H1 (cell line): ENCODE results near the gene NT5M. TPM values are rescaled to one million over a fixed set of nuclear protein-coding genes. Genes with fewer than 3 reads are reported as not detected.

Source experiments
- CTCF ChIA-PET: fragments of 300-600 bp; sonication (Branson Sonifier 250); formaldehyde crosslinking; loops from one replicate; lab custom pipeline; 2021; ENCODE audit not compliant: partially characterized antibody; lab: Charles Lee
- POLR2A ChIA-PET: fragments of 300-600 bp; sonication (Branson Sonifier 250); formaldehyde crosslinking; loops from one replicate; lab custom pipeline; 2021; ENCODE audit warnings: inconsistent platforms; ENCODE audit not compliant: partially characterized antibody; lab: Charles Lee
- DNase-seq, 2 experiments: peaks; one replicate each; pipeline versions ENCODE4 v3.0.0 to v3.0.0-alpha.2; 2010 to 2022; ENCODE audit warnings: low spot score in 2 of 2, low read depth in 1 of 2, mixed read lengths in 1 of 2
- FAIRE-seq: peaks from 2 replicates; lab custom pipeline; 2011; peaks lifted over from hg19 to GRCh38; lab: Jason Lieb, UNC
- H2AFZ ChIP-seq: 2 replicates; pipeline ENCODE4 v1.8.1; 2012; ENCODE audit warnings: low read length, inconsistent platforms
- H2AK5ac ChIP-seq: 2 replicates; pipeline ENCODE4 v1.6.1; 2013; ENCODE audit warnings: low read depth, low read length
- H2BK120ac ChIP-seq: replicated peaks from 2 replicates; pipeline ENCODE3; 2013; ENCODE audit warnings: low read depth, low read length, inconsistent platforms
- H2BK12ac ChIP-seq: 2 replicates; pipeline ENCODE4 v1.6.1; 2013; ENCODE audit warnings: low read depth, low read length
- H2BK15ac ChIP-seq: 2 replicates; pipeline ENCODE4 v1.6.1; 2013; ENCODE audit warnings: low read length
- H2BK20ac ChIP-seq: 2 replicates; pipeline ENCODE4 v1.6.1; 2013; ENCODE audit warnings: low read length
- H2BK5ac ChIP-seq: 2 replicates; pipeline ENCODE4 v1.6.1; 2013; ENCODE audit warnings: low read depth, low read length
- H3K14ac ChIP-seq: 2 replicates; pipeline ENCODE4 v1.6.1; 2013; ENCODE audit warnings: inconsistent platforms; ENCODE audit not compliant: insufficient read length
- H3K18ac ChIP-seq: 2 replicates; pipeline ENCODE4 v1.6.1; 2013; ENCODE audit warnings: low read length; ENCODE audit errors: extremely low read depth
- H3K23ac ChIP-seq: 2 replicates; pipeline ENCODE4 v1.6.1; 2013; ENCODE audit warnings: inconsistent platforms; ENCODE audit not compliant: insufficient read length
- H3K23me2 ChIP-seq: 2 replicates; pipeline ENCODE4 v1.6.1; 2013; ENCODE audit warnings: low read depth, low read length
- H3K27ac ChIP-seq: 2 replicates; pipeline ENCODE4 v1.6.1; 2011; ENCODE audit warnings: low read depth, low read length, inconsistent platforms
- H3K27me3 ChIP-seq, 4 experiments: replicated peaks in 1 of 4; 1 replicate in 1 of 4; 2 replicates in 3 of 4; pipeline versions ENCODE4 v1.6.1 to v1.8.1; 2011 to 2013; ENCODE audit warnings: low read length in 3 of 4, mild to moderate bottlenecking in 3 of 4, inconsistent platforms in 2 of 4, mixed read lengths in 2 of 4, moderate library complexity in 1 of 4; ENCODE audit not compliant: control insufficient read depth in 3 of 4, insufficient read depth in 3 of 4; ENCODE audit errors: extremely low read depth in 1 of 4
- H3K36me3 ChIP-seq, 4 experiments: 2 replicates each; pipeline versions ENCODE4 v1.6.1 to v1.8.1; 2011 to 2013; ENCODE audit warnings: mild to moderate bottlenecking in 4 of 4, low read length in 3 of 4, moderate library complexity in 2 of 4, control low read depth in 1 of 4, inconsistent platforms in 1 of 4; ENCODE audit not compliant: insufficient read depth in 4 of 4, control insufficient read depth in 2 of 4
- H3K4ac ChIP-seq: replicated peaks from 2 replicates; pipeline ENCODE3; 2013; ENCODE audit warnings: low read length, low read depth, mixed read lengths, inconsistent platforms; ENCODE audit not compliant: insufficient read length
- H3K4me1 ChIP-seq, 4 experiments: replicated peaks in 1 of 4; 1 replicate in 1 of 4; 2 replicates in 3 of 4; pipeline versions ENCODE4 v1.6.1 to v1.8.1; 2011 to 2013; ENCODE audit warnings: low read length in 3 of 4, inconsistent platforms in 2 of 4, mixed read lengths in 1 of 4; ENCODE audit not compliant: insufficient read depth in 4 of 4, control insufficient read depth in 3 of 4
- H3K4me2 ChIP-seq, 2 experiments: 2 replicates each; pipeline versions ENCODE4 v1.6.1 to v1.8.1; 2011 to 2013; ENCODE audit warnings: low read depth in 2 of 2, low read length in 2 of 2, control low read depth in 1 of 2, inconsistent platforms in 1 of 2, mild to moderate bottlenecking in 1 of 2; ENCODE audit not compliant: insufficient read depth in 1 of 2
- H3K4me3 ChIP-seq, 4 experiments: fragments of 200-600, 300-600 bp in 1 of 4; sonication (generic), shearing (Covaris generic), sonication (Bioruptor Twin) in 1 of 4; 2 replicates each; pipeline versions ENCODE4 v1.5.1 to v1.8.1; 2011 to 2016; ENCODE audit warnings: low read length in 4 of 4, low read depth in 3 of 4, control low read depth in 2 of 4, inconsistent platforms in 2 of 4, mild to moderate bottlenecking in 2 of 4, mixed read lengths in 1 of 4, moderate library complexity in 1 of 4; ENCODE audit not compliant: insufficient read depth in 2 of 4; ENCODE audit errors: extremely low read depth in 1 of 4
- H3K56ac ChIP-seq: replicated peaks from 2 replicates; pipeline ENCODE3; 2013; ENCODE audit warnings: low read depth, mild to moderate bottlenecking, mixed read lengths, low read length, inconsistent platforms; ENCODE audit not compliant: insufficient read length
- H3K79me1 ChIP-seq: 2 replicates; pipeline ENCODE4 v1.6.1; 2013; ENCODE audit warnings: low read depth, low read length, control low read depth
- H3K79me2 ChIP-seq, 2 experiments: 2 replicates each; pipeline versions ENCODE4 v1.6.1 to v1.8.1; 2012 to 2013; ENCODE audit warnings: low read length in 2 of 2, mild to moderate bottlenecking in 2 of 2, inconsistent platforms in 1 of 2; ENCODE audit not compliant: insufficient read depth in 2 of 2, control insufficient read depth in 1 of 2
- H3K9ac ChIP-seq, 4 experiments: replicated peaks in 1 of 4; 1 replicate in 1 of 4; 2 replicates in 3 of 4; pipeline versions ENCODE4 v1.6.1 to v1.8.1; 2011 to 2013; ENCODE audit warnings: low read depth in 3 of 4, low read length in 3 of 4, control low read depth in 2 of 4, mild to moderate bottlenecking in 2 of 4, moderate library complexity in 2 of 4, inconsistent platforms in 1 of 4; ENCODE audit errors: extremely low read depth in 1 of 4
- H3K9me3 ChIP-seq, 2 experiments: 2 replicates each; pipeline versions ENCODE4 v1.6.1 to v1.8.1; 2012 to 2013; ENCODE audit warnings: mild to moderate bottlenecking in 2 of 2, moderate library complexity in 2 of 2, control low read depth in 1 of 2, inconsistent platforms in 1 of 2, low read depth in 1 of 2, low read length in 1 of 2, mixed read lengths in 1 of 2; ENCODE audit not compliant: insufficient read depth in 2 of 2
- H4K20me1 ChIP-seq, 2 experiments: replicated peaks in 1 of 2; 2 replicates each; pipeline versions ENCODE3 to v1.8.1; 2011 to 2013; ENCODE audit warnings: inconsistent platforms in 2 of 2, low read length in 2 of 2, mild to moderate bottlenecking in 1 of 2; ENCODE audit not compliant: insufficient read depth in 2 of 2, control insufficient read depth in 1 of 2
- H4K5ac ChIP-seq: 2 replicates; pipeline ENCODE4 v1.6.1; 2013; ENCODE audit warnings: low read length, low read depth, mixed read lengths, inconsistent platforms; ENCODE audit not compliant: insufficient read length
- H4K8ac ChIP-seq: 2 replicates; pipeline ENCODE4 v1.8.0; 2013; ENCODE audit warnings: mild to moderate bottlenecking, moderate library complexity, low read length, inconsistent platforms; ENCODE audit not compliant: insufficient read depth; ENCODE audit errors: extremely low read depth
- H4K91ac ChIP-seq: replicated peaks from 2 replicates; pipeline ENCODE3; 2013; ENCODE audit warnings: low read length, mixed read lengths, inconsistent platforms; ENCODE audit not compliant: insufficient read length
- BACH1 ChIP-seq: IDR thresholded peaks from 2 replicates; pipeline ENCODE4 v1.6.1; 2012; ENCODE audit warnings: low read length, improper control_type of control experiment
- CREB1 ChIP-seq: IDR thresholded peaks from 2 replicates; pipeline ENCODE4 v1.6.1; 2012; ENCODE audit warnings: inconsistent platforms
- CTBP2 ChIP-seq: IDR thresholded peaks from 2 replicates; pipeline ENCODE4 v1.7.0; 2011; ENCODE audit warnings: borderline replicate concordance, mild to moderate bottlenecking, moderate library complexity, mixed read lengths, low read length; ENCODE audit not compliant: insufficient read depth, insufficient read length
- SP4 ChIP-seq: IDR thresholded peaks from 2 replicates; pipeline ENCODE4 v1.6.1; 2012; ENCODE audit warnings: low read length, inconsistent platforms
- ZNF274 ChIP-seq: IDR thresholded peaks from 2 replicates; pipeline ENCODE4 v1.7.0; 2012; ENCODE audit warnings: low read length, borderline replicate concordance; ENCODE audit errors: extremely low read depth
- WGBS, 2 experiments: shearing (Covaris generic) in 1 of 2; methylation state at CpG; one replicate each; pipeline versions ENCODE4 v1.1.6 to v1.1.7; 2013 to 2015; ENCODE audit warnings: low lambda C conversion rate in 2 of 2, mixed read lengths in 2 of 2, inconsistent platforms in 1 of 2, low coverage in 1 of 2, missing lambda C conversion rate in 1 of 2; ENCODE audit not compliant: insufficient replicate concordance in 2 of 2, insufficient coverage in 1 of 2, insufficient read length in 1 of 2; ENCODE audit errors: extremely low coverage in 1 of 2, missing lambda C conversion rate in 1 of 2; 5-methylcytosine and 5-hydroxymethylcytosine counted together
- polyA plus RNA-seq, 7 experiments: library from polyadenylated mRNA; depleted of rRNA in 3 of 7; stranded (reverse) in 5 of 7; unstranded in 2 of 7; fragments of >200 nt in 5 of 7; fragments of 200-250 nt in 2 of 7; gene quantifications; 1 replicate in 5 of 7; 2 replicates in 1 of 7; 4 replicates in 1 of 7; pipeline versions ENCODE4 v1.2.1 to v1.2.3, GENCODE V29; 2011 to 2013; ENCODE audit warnings: missing spikeins in 2 of 7, mixed read lengths in 2 of 7
- total RNA-seq: library from RNA; stranded (reverse); fragmentation: NEBNext Ultra II Directional; extraction: Animal tissue kit (Norgen Biotek cat#: 25700); gene quantifications from 2 replicates; pipeline ENCODE4 v1.2.1, GENCODE V29; 2021

Gene NT5M
- total and polyA plus RNA-seq, 2 of the 8 experiments (the other 6 are each of a cell fraction or from before 2014, with no cell fraction given): 7.6 to 18.2 TPM

- POLR2A ChIA-PET: no interaction called here
- Histone ChIP-seq H2AK5ac (no peak overlapping the region), H4K91ac (no peak overlapping the region), H2BK120ac (no peak overlapping the region), H3K14ac (no peak overlapping the region), H3K23ac (no peak overlapping the region), H2AFZ (no peak overlapping the region), H2BK5ac (no peak overlapping the region), H4K20me1 (peaks cover 0 to 1% of the 10 kb centered on the region in 2 experiments), H3K4me3 (no peak overlapping the region), H3K23me2 (no peaks in the 10 kb centered on the region), H3K56ac (no peak overlapping the region), H2BK15ac (no peak overlapping the region), H3K36me3 (no peaks in the 10 kb centered on the region; a peak in 1 of 8 replicates), H3K4me1 (no peaks in the 10 kb centered on the region), H3K18ac (no peak overlapping the region), H3K27me3 (no peaks in the 10 kb centered on the region), H3K79me2 (no peaks in the 10 kb centered on the region), H4K5ac (no peak overlapping the region), H3K9me3 (no peaks in the 10 kb centered on the region), H3K79me1 (no peaks in the 10 kb centered on the region), H3K27ac (no peak overlapping the region), H2BK12ac (no peak overlapping the region), H3K4ac (no peak overlapping the region), H4K8ac (no peak overlapping the region), H3K4me2 (no peak overlapping the region), H2BK20ac (no peak overlapping the region), H3K9ac (no peak overlapping the region)
- DNase-seq: no peak
- TF ChIP-seq CREB1 (no peak), SP4 (no peak), CTBP2 (no peak), BACH1 (no peak), ZNF274 (no peak)
- CTCF ChIA-PET: interaction anchor here (1.0 kb wide), 2 partner anchors 14 to 16 kb away, joined by 4 read pairs; no protein-coding TSS in a partner anchor
- no peak for FAIRE-seq
- 90% methylated on average over 8 of the region's 8 CpGs; no CpG with 5 or more reads in 1 of the 2 experiments for WGBS, 2 experiments
These were observed 25.1 kb downstream of the NT5M start for GRCh38 chr17:17328251-17328650.
